Measurements from ENCODE around the gene SLC4A4.

SLC4A4 gene

GRCh38 chr4:71338846-71339593, at the start of gene SLC4A4:
Gene SLC4A4, plus strand, starts transcription at chr4:71339020.
- no peak for TF ChIP-seq CTCF (IDR thresholded peaks at IDR 0.05; ENCODE audit: borderline replicate concordance, insufficient read depth, low read depth, low read length)

GRCh38 chr4:71290074-71290473, 48.7 kb upstream of the SLC4A4 start:
- no peak for TF ChIP-seq CTCF (IDR thresholded peaks at IDR 0.05; ENCODE audit: borderline replicate concordance, insufficient read depth, low read depth, low read length)
- no peak overlapping the region for H3K4me3 ChIP-seq (ENCODE audit: low read depth, low read length)

More at GRCh38 chr4:71338846-71339593, at the start of gene SLC4A4:
- H3K4me3 ChIP-seq (ENCODE audit: low read depth, low read length): no peak within 1 kb of the TSS

- TF ChIP-seq CTCF (IDR thresholded peaks at IDR 0.05; ENCODE audit: borderline replicate concordance, insufficient read depth, low read depth, low read length): no peak
- no peak overlapping the region for H3K4me3 ChIP-seq (ENCODE audit: low read depth, low read length)
Observed at GRCh38 chr4:71290476-71290875, 48.3 kb upstream of the SLC4A4 start.

- H3K4me3 ChIP-seq (ENCODE audit: low read depth, low read length): no peak overlapping the region
- no peak for TF ChIP-seq CTCF (IDR thresholded peaks at IDR 0.05; ENCODE audit: borderline replicate concordance, insufficient read depth, low read depth, low read length)
Observed at GRCh38 chr4:71292228-71292627, 46.6 kb upstream of the SLC4A4 start.

- TF ChIP-seq CTCF (IDR thresholded peaks at IDR 0.05; ENCODE audit: borderline replicate concordance, insufficient read depth, low read depth, low read length): no peak
- no peak overlapping the region for H3K4me3 ChIP-seq (ENCODE audit: low read depth, low read length)
Observed at GRCh38 chr4:71293705-71294104, 45.1 kb upstream of the SLC4A4 start.

- H3K4me3 ChIP-seq (ENCODE audit: low read depth, low read length): no peak overlapping the region
- TF ChIP-seq CTCF (IDR thresholded peaks at IDR 0.05; ENCODE audit: borderline replicate concordance, insufficient read depth, low read depth, low read length): no peak
Observed at GRCh38 chr4:71294301-71294700, 44.5 kb upstream of the SLC4A4 start.

- TF ChIP-seq CTCF (IDR thresholded peaks at IDR 0.05; ENCODE audit: borderline replicate concordance, insufficient read depth, low read depth, low read length): no peak
- no peak overlapping the region for H3K4me3 ChIP-seq (ENCODE audit: low read depth, low read length)
Observed at GRCh38 chr4:71296945-71297344, 41.9 kb upstream of the SLC4A4 start.
